Activated CD4-positive, alpha-beta T cell treated with anti-CD3 and anti-CD28 coated beads, Interleukin-2, amount 10 ng/mL, durations not matched to agents 7 days and 5 days (primary cell): ENCODE data around the gene LIF. TPM values are rescaled to one million over a fixed set of nuclear protein-coding genes. Genes with fewer than 3 reads are reported as not detected.
A peak's percentile ranks its signal among the peaks of the same experiment; 100 is the strongest.
"Not testable (repeated sequence)": the region's sequence is repeated elsewhere in the genome, so short reads cannot be mapped to it uniquely, and the experiment has no call there.

ENCODE experiments used
- CTCF ChIA-PET: fragments of 350-600 bp; sonication (Branson Sonifier 250); formaldehyde crosslinking; loops from one replicate; lab custom pipeline; 2021; ENCODE audit warnings: antibody characterized with exemption; lab: Charles Lee
- POLR2A ChIA-PET: fragments of 350-600 bp; sonication (Branson Sonifier 250); formaldehyde crosslinking; loops from one replicate; lab custom pipeline; 2021; ENCODE audit warnings: antibody characterized with exemption; lab: Charles Lee
- DNase-seq: peaks from one replicate; pipeline ENCODE4 v3.0.0-alpha.2; 2020
- H3K27ac Mint-ChIP-seq: one replicate; pipeline ENCODE4 v1.8.0; 2021; ENCODE audit warnings: mild to moderate bottlenecking, moderate library complexity, mixed read lengths
- H3K27me3 Mint-ChIP-seq: one replicate; pipeline ENCODE4 v1.8.0; 2021; ENCODE audit warnings: mixed read lengths
- H3K36me3 Mint-ChIP-seq: one replicate; pipeline ENCODE4 v1.8.0; 2021; ENCODE audit warnings: low read depth, mixed read lengths
- H3K4me1 Mint-ChIP-seq: one replicate; pipeline ENCODE4 v1.8.0; 2021; ENCODE audit warnings: mixed read lengths
- H3K4me3 Mint-ChIP-seq: one replicate; pipeline ENCODE4 v1.8.0; 2021; ENCODE audit warnings: mild to moderate bottlenecking, moderate library complexity, mixed read lengths
- H3K9me3 Mint-ChIP-seq: one replicate; pipeline ENCODE4 v1.8.0; 2021; ENCODE audit warnings: mixed read lengths
- total RNA-seq, 2 experiments: library from RNA; stranded (reverse); gene quantifications; one replicate each; pipeline ENCODE4 v1.2.3, GENCODE V29; 2021

The LIF gene
- total RNA-seq, 2 experiments from 2014 or later: 102 to 103 TPM

GRCh38 chr22:30238136-30238535, 8.4 kb downstream of the LIF start:
- peak overlapping the region; percentile 60 for H3K27ac Mint-ChIP-seq
- no peaks in the 10 kb centered on the region for H3K27me3 Mint-ChIP-seq
- H3K36me3 Mint-ChIP-seq: peaks cover 24% of the 10 kb centered on the region
- H3K4me3 Mint-ChIP-seq: no peak overlapping the region
- CTCF ChIA-PET: interaction anchor here (1.1 to 2.3 kb wide), 4 partner anchors 11 to 118 kb away, joined by 3 to 5 read pairs (median 4); no protein-coding TSS in a partner anchor
- H3K4me1 Mint-ChIP-seq: peaks cover 68% of the 10 kb centered on the region
- DNase-seq: no peak
- no peaks in the 10 kb centered on the region for H3K9me3 Mint-ChIP-seq
- POLR2A ChIA-PET: interaction anchor here (0.6 to 3.1 kb wide), 6 partner anchors 53 to 133 kb away, joined by 3 to 12 read pairs (median 4); no protein-coding TSS in a partner anchor

DNA sequence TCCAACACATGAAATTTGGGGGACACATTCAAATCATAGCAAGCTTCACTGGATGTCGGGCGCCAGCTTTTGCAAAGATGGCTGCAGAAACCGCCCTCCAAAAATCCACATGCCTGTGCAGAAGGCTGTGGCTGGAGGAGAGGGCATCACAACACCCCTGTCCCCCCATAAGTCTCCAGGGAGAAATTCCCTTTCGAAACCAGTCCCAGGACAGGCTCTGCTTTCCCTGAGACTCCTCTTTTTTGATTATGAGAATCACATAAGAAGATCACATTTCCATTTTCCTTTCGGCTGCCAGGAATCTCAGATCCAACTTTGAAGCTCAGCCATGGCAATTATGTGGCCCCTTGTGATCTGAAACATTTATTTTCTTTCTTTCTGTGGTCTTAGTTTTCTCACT, 9.7 kb downstream of the LIF start:
- Mint-ChIP-seq H3K27ac (no peak overlapping the region), H3K9me3 (no peaks in the 10 kb centered on the region), H3K36me3 (peaks cover 14% of the 10 kb centered on the region), H3K27me3 (no peaks in the 10 kb centered on the region), H3K4me3 (no peak overlapping the region), H3K4me1 (peaks cover 56% of the 10 kb centered on the region)
- no peak for DNase-seq
- ChIA-PET CTCF (interaction anchor here (0.8 to 2.3 kb wide), 6 partner anchors 10 to 127 kb away, joined by 3 to 5 read pairs (median 3); no protein-coding TSS in a partner anchor), POLR2A (interaction anchor here (0.9 to 2.0 kb wide), 4 partner anchors 47 to 128 kb away, joined by 3 to 6 read pairs (median 3); no protein-coding TSS in a partner anchor)

DNA sequence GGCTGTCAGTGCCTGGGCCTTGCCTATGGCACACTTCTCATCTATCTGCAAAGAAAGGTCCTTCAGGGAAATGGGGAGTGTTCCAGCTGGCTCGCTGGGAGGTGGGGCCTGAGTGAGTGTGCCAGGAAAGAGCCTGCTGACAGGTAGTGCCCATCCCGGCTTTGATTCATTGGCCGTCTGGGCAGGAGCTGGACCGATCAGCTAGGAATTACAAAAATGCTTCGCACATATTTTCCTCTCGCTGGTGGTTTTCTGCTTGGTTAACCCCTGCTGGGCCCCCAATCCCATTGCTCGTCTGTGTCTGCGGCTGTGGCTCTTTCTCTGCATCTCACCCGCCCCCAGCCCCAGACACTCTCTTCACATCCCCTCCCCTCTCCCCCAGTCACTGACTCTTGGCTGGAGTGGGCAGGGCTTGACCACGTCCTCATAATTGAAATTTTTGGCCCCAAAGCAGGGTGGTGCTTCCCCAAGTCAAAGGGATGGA, 10.8 kb downstream of the LIF start:
- Mint-ChIP-seq H3K36me3 (peaks cover 7% of the 10 kb centered on the region), H3K9me3 (no peaks in the 10 kb centered on the region), H3K4me1 (peaks cover 52% of the 10 kb centered on the region), H3K27me3 (no peaks in the 10 kb centered on the region), H3K4me3 (no peak overlapping the region), H3K27ac (no peak overlapping the region)
- POLR2A ChIA-PET: no interaction called here
- DNase-seq: no peak
- CTCF ChIA-PET: interaction anchor here (1.5 to 2.0 kb wide), 3 partner anchors 9 to 126 kb away, joined by 4 to 10 read pairs (median 4); no protein-coding TSS in a partner anchor

DNA sequence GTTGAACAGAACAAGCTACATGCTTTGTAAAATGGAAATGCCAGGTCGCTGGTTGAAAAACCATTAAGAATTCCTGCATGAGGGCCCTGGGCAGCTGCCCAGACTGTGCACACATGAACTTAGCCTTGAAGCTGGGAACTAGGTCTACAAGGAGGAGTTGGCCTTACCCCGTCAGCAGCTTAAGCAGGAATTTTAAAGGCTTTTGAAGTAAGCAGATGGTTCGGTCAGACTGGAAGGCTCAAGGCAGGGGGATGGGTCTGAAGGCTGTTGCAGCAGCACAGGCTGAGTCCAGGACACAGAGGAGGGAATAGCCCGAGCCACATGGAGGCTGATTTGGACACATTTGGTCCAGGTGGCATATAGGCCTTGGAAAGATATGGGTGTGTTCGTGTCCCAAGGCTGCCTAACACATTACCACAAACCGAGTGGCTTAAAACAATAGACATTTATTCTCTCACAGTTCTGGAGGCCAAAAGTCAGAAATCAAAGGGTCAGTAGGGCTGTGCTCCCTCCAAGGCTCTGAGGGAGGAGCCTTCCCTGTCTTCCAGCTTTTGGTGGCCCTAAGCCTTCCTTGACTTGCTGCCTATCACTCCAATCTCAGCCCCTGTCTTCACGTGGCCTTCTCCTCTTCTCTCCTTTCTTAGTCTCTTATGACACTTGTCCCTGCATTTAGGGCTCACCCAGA, 11.6 kb downstream of the LIF start:
- no peak for DNase-seq
- peaks cover 4% of the 10 kb centered on the region for H3K36me3 Mint-ChIP-seq
- H3K4me1 Mint-ChIP-seq: peaks cover 48% of the 10 kb centered on the region
- H3K9me3 Mint-ChIP-seq: no peaks in the 10 kb centered on the region
- H3K27ac Mint-ChIP-seq: no peak overlapping the region
- ChIA-PET POLR2A (no interaction called here), CTCF (interaction anchor here (0.7 to 2.3 kb wide), 6 partner anchors 8 to 81 kb away, joined by 3 to 10 read pairs (median 4); no protein-coding TSS in a partner anchor)
- H3K4me3 Mint-ChIP-seq: no peak overlapping the region
- no peaks in the 10 kb centered on the region for H3K27me3 Mint-ChIP-seq

DNA sequence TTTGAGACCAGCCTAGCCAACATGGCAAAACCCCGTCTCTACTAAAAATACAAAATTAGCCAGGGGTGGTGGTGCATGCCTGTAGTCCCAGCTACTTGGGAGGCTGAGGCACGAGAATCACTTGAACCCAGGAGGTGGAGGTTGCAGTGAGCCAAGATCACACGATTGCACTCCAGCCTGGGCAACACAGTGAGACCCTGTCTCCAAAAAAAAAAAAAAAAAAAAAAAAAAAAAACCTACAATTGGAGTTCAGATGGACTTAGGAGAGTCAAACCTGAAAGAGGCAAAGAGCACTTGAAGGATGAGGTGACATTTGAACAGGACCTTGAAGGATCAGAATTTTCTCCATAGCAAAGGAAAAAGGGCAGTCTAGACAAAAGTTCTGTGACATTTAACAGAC, 12.2 kb downstream of the LIF start:
- peaks cover 48% of the 10 kb centered on the region for H3K4me1 Mint-ChIP-seq
- not testable (repeated sequence) for H3K27me3 Mint-ChIP-seq, H3K27ac Mint-ChIP-seq, H3K4me3 Mint-ChIP-seq, H3K36me3 Mint-ChIP-seq, H3K9me3 Mint-ChIP-seq, DNase-seq
- ChIA-PET CTCF (interaction anchor here (0.5 to 2.3 kb wide), 7 partner anchors 10 to 465 kb away, joined by 3 to 10 read pairs (median 3); no protein-coding TSS in a partner anchor), POLR2A (interaction anchor here (0.8 kb wide), 1 partner anchor 44 kb away, joined by 3 read pairs; no protein-coding TSS in a partner anchor)

DNA sequence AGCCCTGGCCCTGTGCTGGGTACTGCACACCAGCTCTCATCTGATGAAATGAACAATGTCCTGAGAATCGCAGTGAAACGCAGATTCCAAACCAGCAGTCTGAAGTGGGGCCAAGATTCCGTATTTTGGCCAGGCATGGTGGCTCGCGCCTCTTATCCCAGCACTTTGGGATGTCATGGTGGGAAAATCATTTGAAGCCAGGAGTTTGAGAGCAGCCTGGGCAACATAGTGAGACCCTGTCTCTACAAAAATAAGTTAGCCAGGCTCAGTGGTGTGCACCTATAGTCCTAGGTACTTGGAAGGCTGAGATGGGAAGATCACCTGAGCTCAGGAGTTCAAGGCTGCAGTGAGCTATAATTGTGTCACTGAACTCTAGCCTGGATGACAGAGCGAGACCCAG, 13.0 kb downstream of the LIF start:
- no peak for DNase-seq
- ChIA-PET POLR2A (interaction anchor here (0.8 kb wide), 1 partner anchor 43 kb away, joined by 3 read pairs; no protein-coding TSS in a partner anchor), CTCF (interaction anchor here (0.5 to 2.3 kb wide), 4 partner anchors 9 to 464 kb away, joined by 3 to 8 read pairs (median 4); no protein-coding TSS in a partner anchor)
- no peak overlapping the region for H3K27ac Mint-ChIP-seq
- no peaks in the 10 kb centered on the region for H3K36me3 Mint-ChIP-seq
- no peaks in the 10 kb centered on the region for H3K27me3 Mint-ChIP-seq
- no peak overlapping the region for H3K4me3 Mint-ChIP-seq
- H3K9me3 Mint-ChIP-seq: no peaks in the 10 kb centered on the region
- peaks cover 43% of the 10 kb centered on the region for H3K4me1 Mint-ChIP-seq

GRCh38 chr22:30232716-30233218, 13.8 kb downstream of the LIF start:
- DNase-seq: no peak
- ChIA-PET CTCF (interaction anchor here (1.1 to 2.3 kb wide), 2 partner anchors 8 to 10 kb away, joined by 3 to 8 read pairs; no protein-coding TSS in a partner anchor), POLR2A (no interaction called here)
- Mint-ChIP-seq H3K4me1 (peaks cover 43% of the 10 kb centered on the region), H3K36me3 (no peaks in the 10 kb centered on the region), H3K4me3 (no peak overlapping the region), H3K9me3 (no peaks in the 10 kb centered on the region), H3K27me3 (no peaks in the 10 kb centered on the region), H3K27ac (peak overlapping the region; percentile 31)

DNA sequence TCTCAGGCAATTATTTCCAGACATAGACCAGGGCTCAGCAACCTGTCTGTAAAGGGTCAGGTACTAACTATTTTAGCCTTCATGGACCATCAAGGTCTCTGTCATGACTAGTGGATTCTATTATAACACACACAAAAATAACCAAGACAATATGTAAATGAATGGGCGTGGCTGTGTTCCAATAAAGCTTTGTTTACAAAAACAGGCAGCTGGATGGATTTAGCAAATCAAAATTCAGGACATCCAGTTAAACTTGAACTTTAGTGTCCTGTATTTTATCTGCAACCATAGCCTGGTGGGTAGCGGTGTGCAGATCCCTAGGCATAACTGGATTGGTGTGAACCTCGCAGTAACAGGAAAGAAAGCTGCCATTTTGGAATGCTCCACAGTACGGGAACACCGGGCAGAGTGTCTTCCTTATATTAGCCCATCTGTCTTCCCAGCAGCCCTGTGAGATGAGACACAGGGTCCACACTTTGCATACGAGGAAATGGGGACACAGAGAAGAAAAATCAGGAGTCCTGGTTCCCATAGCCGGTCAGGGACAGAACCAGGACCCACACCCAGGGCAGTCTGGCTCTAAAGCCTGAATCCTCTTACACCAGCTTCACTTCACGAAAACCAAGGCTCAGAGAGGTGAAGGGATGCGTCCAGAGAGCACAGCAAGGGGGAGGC, 15.6 kb downstream of the LIF start:
- ChIA-PET CTCF (interaction anchor here (0.9 to 1.1 kb wide), 3 partner anchors 9 to 42 kb away, joined by 3 read pairs; no protein-coding TSS in a partner anchor), POLR2A (no interaction called here)
- DNase-seq: no peak
- H3K36me3 Mint-ChIP-seq: no peaks in the 10 kb centered on the region
- H3K4me3 Mint-ChIP-seq: no peak overlapping the region
- peaks cover 42% of the 10 kb centered on the region for H3K4me1 Mint-ChIP-seq
- H3K9me3 Mint-ChIP-seq: no peaks in the 10 kb centered on the region
- no peaks in the 10 kb centered on the region for H3K27me3 Mint-ChIP-seq
- H3K27ac Mint-ChIP-seq: no peak overlapping the region

- Mint-ChIP-seq H3K27ac (no peak overlapping the region), H3K9me3 (no peaks in the 10 kb centered on the region), H3K27me3 (no peaks in the 10 kb centered on the region), H3K36me3 (no peaks in the 10 kb centered on the region), H3K4me1 (peaks cover 45% of the 10 kb centered on the region), H3K4me3 (no peak overlapping the region)
- DNase-seq: no peak
- ChIA-PET CTCF (interaction anchor here (0.9 to 1.1 kb wide), 2 partner anchors 26 to 41 kb away, joined by 3 read pairs; no protein-coding TSS in a partner anchor), POLR2A (no interaction called here)
These were observed 16.2 kb downstream of the LIF start for GRCh38 chr22:30230330-30230729.

DNA sequence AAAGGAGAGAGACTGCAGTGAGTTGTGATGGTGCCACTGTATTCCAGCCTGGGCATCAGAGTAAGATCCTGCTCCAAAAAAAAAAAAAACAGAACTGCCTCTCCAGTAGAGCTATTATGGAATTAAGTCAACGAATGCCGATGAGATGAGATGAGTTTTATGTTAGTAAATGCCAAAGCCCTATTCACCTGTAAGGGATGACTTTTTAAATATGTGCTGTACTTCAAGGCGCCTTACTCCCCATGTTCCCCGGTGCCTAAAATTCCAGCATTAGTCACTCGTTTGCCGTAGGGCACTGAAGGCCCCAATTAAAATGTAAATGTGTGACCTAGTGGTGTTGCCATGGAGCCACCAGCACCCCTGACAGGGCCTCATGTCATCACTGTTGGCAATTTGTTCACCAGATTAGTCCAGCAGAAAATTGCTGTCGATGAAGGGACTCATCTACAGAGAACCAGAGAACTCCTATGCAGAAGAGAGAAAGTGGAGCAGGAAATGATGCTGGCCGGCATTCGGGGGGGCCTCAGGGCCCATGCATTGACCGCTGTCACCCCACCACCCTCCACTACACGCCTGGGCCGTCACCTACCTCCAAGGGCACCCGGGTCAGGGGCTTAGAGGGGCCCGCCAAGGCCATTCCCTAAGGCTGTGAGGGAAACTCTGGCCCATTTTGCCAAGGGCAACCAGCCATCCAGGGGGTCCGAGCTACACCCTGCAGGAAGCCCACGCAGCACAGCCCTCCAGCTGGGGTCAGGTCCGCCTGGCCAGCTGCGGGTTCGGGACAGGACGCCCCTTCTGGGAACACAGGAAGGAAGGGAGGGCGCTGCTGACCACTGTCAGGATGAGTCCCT, 17.8 kb downstream of the LIF start:
- Mint-ChIP-seq H3K27me3 (no peaks in the 10 kb centered on the region), H3K36me3 (no peaks in the 10 kb centered on the region), H3K4me1 (peaks cover 56% of the 10 kb centered on the region), H3K27ac (no peak overlapping the region), H3K4me3 (no peak overlapping the region), H3K9me3 (no peaks in the 10 kb centered on the region)
- DNase-seq: no peak
- ChIA-PET POLR2A (no interaction called here), CTCF (interaction anchor here (0.7 kb wide), 1 partner anchor 50 kb away, joined by 4 read pairs; no protein-coding TSS in a partner anchor)

GRCh38 chr22:30227438-30228228, 18.9 kb downstream of the LIF start:
- peak; percentile 50 for DNase-seq
- Mint-ChIP-seq H3K9me3 (no peaks in the 10 kb centered on the region), H3K4me3 (no peak overlapping the region), H3K4me1 (peaks cover 67% of the 10 kb centered on the region), H3K27me3 (no peaks in the 10 kb centered on the region), H3K27ac (peak overlapping the region; percentile 58), H3K36me3 (no peaks in the 10 kb centered on the region)
- ChIA-PET CTCF (interaction anchor here (0.6 to 2.2 kb wide), 4 partner anchors 8 to 119 kb away, joined by 3 to 6 read pairs (median 4); no protein-coding TSS in a partner anchor), POLR2A (interaction anchor here (0.6 kb wide), 1 partner anchor 40 kb away, joined by 6 read pairs; no protein-coding TSS in a partner anchor)
